WTC11 (cell line): Measurements from ENCODE around the gene CTDP1.

Source experiments
- CTCF ChIP-seq: fragments of 200-600 bp; IDR thresholded peaks from 2 replicates; pipeline ENCODE4 v1.8.0; 2022; ENCODE audit warnings: antibody characterized with exemption
- ETV6 ChIP-seq: sonication (generic); formaldehyde crosslinking; IDR thresholded peaks from 2 replicates; pipeline ENCODE4 v1.8.1; 2022; ENCODE audit warnings: mild to moderate bottlenecking, missing genetic modification reagents
- GABPB1 ChIP-seq: sonication (generic); formaldehyde crosslinking; IDR thresholded peaks from 2 replicates; pipeline ENCODE4 v1.8.1; 2023; ENCODE audit warnings: mild to moderate bottlenecking, missing genetic modification reagents
- KAT7 ChIP-seq: sonication (generic); formaldehyde crosslinking; IDR thresholded peaks from 2 replicates; pipeline ENCODE4 v1.8.1; 2023; ENCODE audit warnings: missing genetic modification reagents, mild to moderate bottlenecking, borderline replicate concordance
- MXD4 ChIP-seq: fragments of 250-450 bp; sonication (Bioruptor Pico); IDR thresholded peaks from 2 replicates; pipeline ENCODE4 v1.8.0; 2021; ENCODE audit warnings: mild to moderate bottlenecking, moderate library complexity, borderline replicate concordance
- NFYB ChIP-seq: sonication (generic); formaldehyde crosslinking; conservative IDR thresholded peaks from 2 replicates; pipeline ENCODE4 v1.8.0; 2022; ENCODE audit warnings: low read depth, missing genetic modification reagents
- SP1 ChIP-seq: sonication (generic); formaldehyde crosslinking; conservative IDR thresholded peaks from 2 replicates; pipeline ENCODE4 v1.8.1; 2022; ENCODE audit warnings: missing genetic modification reagents
- USF1 ChIP-seq: sonication (generic); formaldehyde crosslinking; IDR thresholded peaks from 2 replicates; pipeline ENCODE4 v1.8.0; 2022; ENCODE audit warnings: mild to moderate bottlenecking, missing genetic modification reagents
- ZNF263 ChIP-seq: sonication (generic); formaldehyde crosslinking; IDR thresholded peaks from 2 replicates; pipeline ENCODE4 v1.8.1; 2022; ENCODE audit warnings: low read depth, mild to moderate bottlenecking, moderate library complexity, missing genetic modification reagents

- TF ChIP-seq NFYB (no peak), CTCF (no peak), USF1 (CRISPR knock-in tag) (no peak), MXD4 (CRISPR knock-in tag) (no peak), ZNF263 (CRISPR knock-in tag) (no peak), KAT7 (no peak), ETV6 (CRISPR knock-in tag) (no peak), SP1 (CRISPR knock-in tag) (no peak), GABPB1 (CRISPR knock-in tag) (no peak)
These were observed 17.2 kb upstream of the CTDP1 start for GRCh38 chr18:79662439-79662838.
